Stimulated activated CD4-positive, alpha-beta T cell treated with anti-CD3 and anti-CD28 coated beads, TNF-alpha, amount 100 ng/mL, for 24 hours (primary cell): Measurements from ENCODE around the gene F2.

Experiments used
- DNase-seq, 3 experiments: peaks; one replicate each; pipeline ENCODE4 v3.0.0-alpha.2; 2020; ENCODE audit warnings: low read depth in 3 of 3

The F2 gene

DNA sequence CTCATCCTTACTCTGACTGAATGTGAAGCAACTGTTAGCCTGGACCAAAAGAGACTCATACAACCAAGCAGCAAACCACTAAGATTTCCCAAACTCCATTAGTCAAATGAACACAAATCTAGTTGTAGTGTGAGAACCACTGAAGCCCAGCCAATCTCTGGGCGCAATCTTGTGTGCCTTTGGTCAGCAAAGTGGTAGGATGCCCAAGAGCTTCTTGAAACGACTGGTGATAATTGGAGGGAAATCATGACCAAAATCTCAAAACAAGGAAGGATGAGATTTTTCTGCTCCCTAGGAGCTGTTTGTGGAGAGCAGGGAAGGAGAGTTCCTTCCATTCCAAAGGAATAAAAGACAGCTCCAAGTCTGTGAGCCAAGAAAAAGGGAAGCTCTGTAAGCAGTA lies 24.0 kb downstream of the F2 start:
- no peak for DNase-seq

DNA sequence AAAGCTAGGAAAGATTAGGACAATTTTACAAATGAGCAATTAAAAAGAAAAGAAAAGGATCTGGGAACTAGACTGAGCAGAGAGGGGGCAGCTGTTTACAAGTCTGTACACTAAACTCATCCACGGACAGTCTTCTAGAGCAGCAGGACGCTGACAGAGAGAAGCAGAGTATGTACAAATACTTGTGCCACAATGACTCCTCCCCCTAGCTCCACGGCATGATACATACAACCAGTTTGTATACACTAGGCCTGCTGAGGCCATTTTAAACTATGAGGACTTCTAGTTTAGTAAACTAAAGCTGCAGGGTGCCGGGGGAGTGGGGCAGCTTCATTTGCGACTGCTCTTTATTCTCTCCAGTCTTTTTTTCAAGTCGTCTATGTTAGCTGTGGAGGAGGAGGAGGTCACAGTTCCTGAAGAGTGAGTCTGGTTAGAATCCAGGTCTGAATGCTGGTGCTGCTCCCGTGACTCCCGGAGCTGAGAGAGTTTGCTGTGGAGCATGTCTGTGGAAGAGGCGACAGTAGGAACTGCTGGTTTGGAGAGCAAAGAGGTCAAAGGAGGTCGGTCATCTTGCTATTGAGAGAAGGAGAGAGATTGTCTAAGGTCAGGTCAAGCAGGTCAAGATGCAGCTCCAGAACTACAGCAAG lies 24.8 kb downstream of the F2 start:
- no peak for DNase-seq

DNA sequence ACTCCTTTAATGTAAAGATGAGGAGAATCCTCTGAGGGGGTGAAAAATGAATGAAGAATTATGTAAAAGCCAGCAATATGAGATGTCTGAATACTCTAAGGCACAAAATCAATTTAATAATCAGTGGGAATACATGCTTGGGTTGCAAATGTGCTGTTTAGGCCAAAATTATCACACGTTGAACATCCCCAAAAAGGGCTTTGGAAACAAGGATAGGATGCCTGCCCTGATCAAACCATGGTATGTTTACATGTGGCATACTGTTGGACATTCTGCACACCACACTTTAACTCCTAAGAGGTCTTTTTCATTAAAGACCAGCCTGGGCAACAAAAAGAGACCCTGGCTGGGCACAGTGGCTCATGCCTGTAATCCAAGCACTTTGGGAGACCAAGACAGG lies 26.3 kb downstream of the F2 start:
- DNase-seq: no peak

GRCh38 chr11:46745995-46746394 lies 27.0 kb downstream of the F2 start:
- DNase-seq: no peak

DNA sequence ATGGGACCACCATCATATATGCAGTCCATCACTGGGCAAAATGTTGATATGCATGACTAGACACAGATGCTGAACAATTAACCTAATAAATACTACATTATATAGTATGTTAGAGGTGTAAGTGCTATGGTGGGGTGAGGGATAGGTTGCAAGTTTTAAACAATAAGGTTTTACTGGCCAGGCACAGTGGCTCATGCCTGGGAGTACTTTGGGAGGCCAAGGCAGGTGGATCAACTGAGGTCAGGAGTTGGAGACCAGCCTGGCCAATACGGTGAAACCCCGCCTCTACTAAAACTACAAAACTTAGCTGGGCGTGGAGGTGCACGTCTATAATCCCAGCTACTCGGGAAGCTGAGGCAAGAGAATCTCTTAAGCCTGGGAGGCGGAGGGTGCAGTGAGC lies 28.1 kb downstream of the F2 start:
- DNase-seq: no peak

- no peak for DNase-seq
These were observed 36.9 kb downstream of the F2 start for GRCh38 chr11:46755962-46756361.

- DNase-seq: no peak
These were observed 40.2 kb downstream of the F2 start for GRCh38 chr11:46759196-46759595.

DNA sequence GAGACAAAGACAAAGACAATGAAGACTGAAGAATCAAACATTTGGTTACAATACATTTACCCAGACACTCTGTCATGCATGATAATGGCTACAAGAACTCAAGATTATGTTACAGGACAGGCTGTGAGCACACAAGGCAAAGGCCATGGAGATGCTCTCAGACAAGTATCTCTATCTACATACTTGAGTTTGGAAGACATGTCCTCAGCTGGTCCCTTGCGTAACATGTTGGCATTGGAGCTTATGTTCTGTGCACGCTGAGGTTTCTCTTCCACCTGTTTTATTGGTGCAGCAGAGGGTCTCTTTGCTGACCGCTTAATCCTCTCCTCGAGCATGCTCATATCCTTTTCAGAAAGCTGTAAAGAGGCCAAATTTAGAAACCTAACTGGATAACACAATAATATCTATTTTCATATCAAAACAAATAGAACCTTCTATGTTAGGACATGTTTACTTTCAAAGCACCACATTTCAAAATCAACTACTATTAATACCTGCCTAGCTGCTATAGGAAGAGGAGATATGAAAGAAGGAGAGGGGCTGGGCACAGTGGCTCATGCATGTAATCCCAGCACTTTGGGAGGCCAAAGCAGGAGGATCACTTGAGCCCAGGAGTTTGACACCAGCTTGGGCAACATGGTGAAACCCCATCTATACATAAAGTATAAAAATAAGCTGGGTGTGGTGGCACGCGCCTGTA lies 41.6 kb downstream of the F2 start:
- DNase-seq: no peak

DNA sequence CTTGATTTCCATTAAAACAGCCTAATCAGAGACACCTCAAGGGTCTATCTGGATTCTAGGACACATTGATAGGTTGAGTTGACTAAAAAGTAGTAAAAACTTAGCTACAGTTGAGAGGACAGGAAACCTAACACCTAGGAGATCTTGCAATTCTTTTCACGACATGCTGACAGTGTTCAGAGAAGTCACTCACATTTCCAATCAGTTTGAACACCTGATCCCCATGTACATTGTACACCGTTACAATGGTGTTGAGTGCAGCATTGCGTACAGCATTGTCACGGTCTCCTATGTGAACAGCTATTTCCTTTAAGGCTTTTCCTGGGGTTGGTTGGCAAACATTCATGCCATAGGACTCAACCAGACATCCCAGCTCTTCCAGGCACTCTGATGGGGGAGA lies 42.8 kb downstream of the F2 start:
- no peak for DNase-seq

DNA sequence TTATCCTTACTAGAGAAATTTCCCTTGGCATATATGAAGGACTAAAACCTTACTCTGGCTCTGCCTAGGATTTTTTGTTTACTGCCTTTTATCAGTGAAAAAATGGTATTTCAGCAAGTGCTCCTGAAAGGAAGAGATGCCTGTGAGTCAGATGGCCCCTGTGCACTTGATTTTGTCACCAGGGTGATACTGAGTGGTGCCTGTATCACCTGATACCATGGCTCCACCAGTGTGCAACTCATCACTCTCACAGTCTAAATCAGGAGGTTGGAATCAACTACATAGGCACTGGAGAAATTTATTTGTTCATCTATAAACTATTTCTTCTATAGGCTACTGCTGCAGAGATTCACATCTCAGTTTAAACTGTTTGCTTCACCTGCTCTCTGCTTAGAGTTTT lies 43.2 kb downstream of the F2 start:
- DNase-seq: no peak

GRCh38 chr11:46766656-46767055 lies 47.6 kb downstream of the F2 start:
- no peak for DNase-seq

GRCh38 chr11:46769636-46770221 lies 50.7 kb downstream of the F2 start:
- DNase-seq: no peak

DNA sequence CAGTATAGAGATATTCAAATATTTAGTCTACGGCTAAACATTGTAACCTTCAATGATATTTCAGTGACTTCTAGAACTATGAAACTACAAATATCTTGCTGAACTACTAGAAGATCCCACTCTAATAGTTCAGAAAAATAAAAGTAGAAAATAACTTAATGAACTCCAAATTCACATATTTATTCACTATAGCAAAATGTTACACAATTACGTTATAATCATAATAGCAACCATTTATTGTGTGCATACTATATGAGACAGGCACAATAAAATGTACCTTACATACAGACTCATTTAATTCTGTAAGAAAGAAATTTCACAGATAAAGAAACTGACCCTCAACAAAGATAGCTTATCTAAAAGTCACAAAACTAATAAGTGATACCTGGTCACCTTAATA lies 57.9 kb downstream of the F2 start:
- DNase-seq: no peak

DNA sequence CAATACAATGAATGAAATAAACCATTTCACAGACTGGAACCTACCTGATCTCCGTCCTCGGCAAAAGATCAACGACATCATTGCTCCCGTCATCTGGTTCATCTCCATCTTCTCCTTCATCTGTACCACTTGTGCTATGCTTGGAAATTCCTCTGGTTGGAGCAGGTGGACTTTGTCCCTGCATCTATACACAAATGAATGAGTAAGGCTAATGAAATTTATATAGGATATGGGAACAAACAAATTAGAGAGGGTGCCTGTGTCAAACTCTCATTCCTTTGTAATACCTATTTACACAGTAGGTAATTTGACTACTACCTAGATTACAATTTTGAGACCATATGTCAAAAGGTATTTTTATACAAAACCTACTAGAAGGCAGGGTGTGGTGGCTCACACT lies 59.4 kb downstream of the F2 start:
- no peak for DNase-seq
